ENCODE data around the gene KCNC1.

- TF ChIP-seq ZFP3 (CRISPR knock-in tag; IDR thresholded peaks at IDR 0.05) (no peak), PATZ1 (CRISPR knock-in tag; IDR thresholded peaks at IDR 0.05; ENCODE audit: borderline replicate concordance) (no peak), PPARA (CRISPR knock-in tag; IDR thresholded peaks at IDR 0.05; ENCODE audit: borderline replicate concordance) (no peak), ARNTL (CRISPR knock-in tag; IDR thresholded peaks at IDR 0.05; ENCODE audit: borderline replicate concordance, low read depth) (no peak)
These were observed 87.2 kb downstream of the KCNC1 start for GRCh38 chr11:17821648-17822400.
